ENCODE measurements around the gene PGAM2.

GRCh38 chr7:44114586-44115310 is 49.4 kb upstream of the PGAM2 start:
- TF ChIP-seq POLR2A (IDR thresholded peaks at IDR 0.05; ENCODE audit: low read depth, low read length) = no peak
- TF ChIP-seq, protein P1, sequence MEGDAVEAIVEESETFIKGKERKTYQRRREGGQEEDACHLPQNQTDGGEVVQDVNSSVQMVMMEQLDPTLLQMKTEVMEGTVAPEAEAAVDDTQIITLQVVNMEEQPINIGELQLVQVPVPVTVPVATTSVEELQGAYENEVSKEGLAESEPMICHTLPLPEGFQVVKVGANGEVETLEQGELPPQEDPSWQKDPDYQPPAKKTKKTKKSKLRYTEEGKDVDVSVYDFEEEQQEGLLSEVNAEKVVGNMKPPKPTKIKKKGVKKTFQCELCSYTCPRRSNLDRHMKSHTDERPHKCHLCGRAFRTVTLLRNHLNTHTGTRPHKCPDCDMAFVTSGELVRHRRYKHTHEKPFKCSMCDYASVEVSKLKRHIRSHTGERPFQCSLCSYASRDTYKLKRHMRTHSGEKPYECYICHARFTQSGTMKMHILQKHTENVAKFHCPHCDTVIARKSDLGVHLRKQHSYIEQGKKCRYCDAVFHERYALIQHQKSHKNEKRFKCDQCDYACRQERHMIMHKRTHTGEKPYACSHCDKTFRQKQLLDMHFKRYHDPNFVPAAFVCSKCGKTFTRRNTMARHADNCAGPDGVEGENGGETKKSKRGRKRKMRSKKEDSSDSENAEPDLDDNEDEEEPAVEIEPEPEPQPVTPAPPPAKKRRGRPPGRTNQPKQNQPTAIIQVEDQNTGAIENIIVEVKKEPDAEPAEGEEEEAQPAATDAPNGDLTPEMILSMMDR (conservative IDR thresholded peaks at IDR 0.05; ENCODE audit: low read depth, low read length) = no peak
- TF ChIP-seq CEBPB (IDR thresholded peaks at IDR 0.05; ENCODE audit: low read depth, low read length) = no peak
- TF ChIP-seq BHLHE40 (IDR thresholded peaks at IDR 0.05; ENCODE audit: low read depth, low read length) = no peak
- no peak for TF ChIP-seq MAZ (IDR thresholded peaks at IDR 0.05; ENCODE audit: borderline replicate concordance, low read depth, low read length)
- TF ChIP-seq USF2 (IDR thresholded peaks at IDR 0.05; ENCODE audit: low read depth, low read length) = no peak
- no peak for TF ChIP-seq RAD21 (IDR thresholded peaks at IDR 0.05; ENCODE audit: low read length)
- TF ChIP-seq RFX5 (IDR thresholded peaks at IDR 0.05; ENCODE audit: low read depth, low read length) = no peak
- TF ChIP-seq SMC3 (IDR thresholded peaks at IDR 0.05; ENCODE audit: low read depth, low read length) = no peak
- no peak for TF ChIP-seq MXI1 (IDR thresholded peaks at IDR 0.05; ENCODE audit: borderline replicate concordance, low read depth, low read length)
- TF ChIP-seq MAFK (IDR thresholded peaks at IDR 0.05; ENCODE audit: low read depth, low read length) = no peak
- TF ChIP-seq, protein P2, sequence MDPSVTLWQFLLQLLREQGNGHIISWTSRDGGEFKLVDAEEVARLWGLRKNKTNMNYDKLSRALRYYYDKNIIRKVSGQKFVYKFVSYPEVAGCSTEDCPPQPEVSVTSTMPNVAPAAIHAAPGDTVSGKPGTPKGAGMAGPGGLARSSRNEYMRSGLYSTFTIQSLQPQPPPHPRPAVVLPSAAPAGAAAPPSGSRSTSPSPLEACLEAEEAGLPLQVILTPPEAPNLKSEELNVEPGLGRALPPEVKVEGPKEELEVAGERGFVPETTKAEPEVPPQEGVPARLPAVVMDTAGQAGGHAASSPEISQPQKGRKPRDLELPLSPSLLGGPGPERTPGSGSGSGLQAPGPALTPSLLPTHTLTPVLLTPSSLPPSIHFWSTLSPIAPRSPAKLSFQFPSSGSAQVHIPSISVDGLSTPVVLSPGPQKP (IDR thresholded peaks at IDR 0.05; ENCODE audit: borderline replicate concordance, low read depth, low read length) = no peak
- no peak for TF ChIP-seq FOS (IDR thresholded peaks at IDR 0.05; ENCODE audit: low read depth, low read length)
